Ovary (tissue), 3 donors: ENCODE results near the gene ECM1.

Source experiments
- CTCF ChIP-seq, 3 donors: fragments of 450-650 bp in 2 of 3; fragments of 200-600 bp in 1 of 3; IDR thresholded peaks; one replicate each; pipeline versions ENCODE4 v1.5.1 to v1.8.0; 2016 to 2022; ENCODE audit warnings: antibody characterized with exemption in 3 of 3, mild to moderate bottlenecking in 1 of 3
- EP300 ChIP-seq: sonication (generic); formaldehyde crosslinking; IDR thresholded peaks from one replicate; pipeline ENCODE4 v1.6.1; 2017; ENCODE audit warnings: antibody characterized with exemption
- POLR2A ChIP-seq: fragments of 450-650 bp; IDR thresholded peaks from one replicate; pipeline ENCODE4 v1.6.1; 2017; ENCODE audit warnings: antibody characterized with exemption, mild to moderate bottlenecking, moderate library complexity
- donor health status: DM: no; HTN: no; CAD: no.

GRCh38 chr1:150507912-150508864 is at the start of gene ECM1:
- no peak for TF ChIP-seq CTCF (IDR thresholded peaks at IDR 0.05)
- no peak for TF ChIP-seq POLR2A
- TF ChIP-seq EP300, result no peak
